ENCODE data around the gene EBNA1BP2.
"Not testable (repeated sequence)": the region's sequence is repeated elsewhere in the genome, so short reads cannot be mapped to it uniquely, and the experiment has no call there.

Gene EBNA1BP2

GRCh38 chr1:43119928-43120586 lies 52.0 kb downstream of the EBNA1BP2 start:
- DNase-seq (ENCODE audit: low read depth): not testable (repeated sequence)
